HG03342 (cell line): ENCODE data around the gene SEMA4D.
"Not testable (repeated sequence)": the region's sequence is repeated elsewhere in the genome, so short reads cannot be mapped to it uniquely, and the experiment has no call there.

Experiments
- ATAC-seq: cut with Tn5 transposase; IDR thresholded peaks from one replicate; pipeline ENCODE4 v1.9.1; 2021; ENCODE audit warnings: mild to moderate bottlenecking, moderate library complexity; ENCODE audit not compliant: unreplicated experiment

Gene SEMA4D

DNA sequence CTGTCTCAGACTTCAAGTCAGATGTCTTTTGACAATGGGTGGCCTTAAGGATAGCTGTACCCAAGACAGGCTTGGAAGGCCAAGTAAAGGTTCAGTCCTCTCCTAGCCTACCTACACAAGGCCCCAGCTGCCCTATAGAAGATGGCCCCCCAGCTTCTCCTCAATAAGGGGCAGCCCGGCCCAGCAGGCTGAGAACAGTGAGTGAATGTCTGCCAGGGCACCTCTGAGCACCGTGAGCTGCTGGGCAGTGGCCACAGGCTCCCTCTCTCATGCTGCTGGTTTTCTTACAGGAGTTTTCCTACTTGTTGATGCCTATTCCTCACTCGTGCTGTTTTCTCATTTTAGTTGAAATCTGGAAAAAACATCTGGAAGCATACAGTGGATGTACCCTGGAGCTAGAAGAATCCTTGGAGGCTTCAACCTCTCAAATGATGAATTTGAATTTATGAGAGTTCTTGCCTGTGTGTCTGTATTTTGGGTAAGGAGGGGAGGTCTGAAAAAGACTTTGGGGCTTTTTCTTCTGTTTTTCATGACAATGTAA, 139.5 kb downstream of the SEMA4D start:
- no peak for ATAC-seq

DNA sequence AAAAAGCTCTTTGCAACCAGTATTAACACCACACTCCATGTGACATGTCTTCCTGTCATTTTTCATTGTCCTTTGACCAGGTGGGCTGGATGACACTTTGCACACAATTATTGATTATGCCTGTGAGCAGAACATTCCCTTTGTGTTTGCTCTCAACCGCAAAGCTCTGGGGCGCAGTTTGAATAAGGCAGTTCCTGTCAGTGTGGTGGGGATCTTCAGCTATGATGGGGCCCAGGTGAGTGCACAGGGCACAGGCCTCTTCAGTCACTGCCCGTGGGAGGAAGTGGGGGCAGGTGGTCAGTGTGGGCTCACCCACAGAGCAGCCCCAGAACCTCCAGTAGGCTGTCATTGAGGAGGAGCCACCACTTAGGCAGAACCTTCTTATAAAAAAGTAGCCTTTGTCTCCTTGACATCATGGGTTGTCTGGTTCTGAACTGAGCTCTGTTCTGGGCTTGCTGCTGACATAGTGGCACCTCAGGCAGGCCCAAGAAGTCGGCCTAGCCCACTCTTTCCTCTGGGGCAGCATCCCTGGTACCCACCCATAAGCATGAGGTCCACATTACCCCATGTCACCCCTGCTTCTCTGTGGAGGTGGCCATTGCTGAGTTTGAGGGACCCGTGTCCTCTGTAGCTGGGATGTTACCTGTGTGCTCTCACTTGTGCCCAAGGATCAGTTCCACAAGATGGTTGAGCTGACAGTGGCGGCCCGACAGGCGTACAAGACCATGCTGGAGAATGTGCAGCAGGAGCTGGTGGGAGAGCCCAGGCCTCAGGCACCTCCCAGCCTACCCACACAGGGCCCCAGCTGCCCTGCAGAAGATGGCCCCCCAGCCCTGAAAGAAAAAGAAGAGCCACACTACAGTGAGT, 140.3 kb downstream of the SEMA4D start:
- no peak for ATAC-seq

DNA sequence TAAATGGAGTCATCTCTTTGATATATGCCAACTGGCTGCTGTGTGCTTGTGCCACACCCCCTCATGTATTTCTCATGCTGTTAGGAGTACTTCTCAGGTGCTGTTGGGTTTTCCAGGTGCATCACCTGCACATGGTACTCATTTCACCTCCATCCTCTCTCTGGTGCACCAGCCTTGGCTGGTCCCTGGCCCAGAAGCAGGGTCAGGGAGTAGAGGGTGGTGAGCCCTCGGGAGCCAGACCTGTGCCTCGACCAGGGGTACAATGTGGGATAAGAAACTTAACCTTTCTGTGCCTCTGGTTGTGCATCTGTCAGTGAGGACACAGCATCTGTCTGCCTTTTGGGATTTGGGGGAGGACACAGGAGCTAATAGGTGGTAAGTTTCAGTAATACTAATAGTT, 141.1 kb downstream of the SEMA4D start:
- ATAC-seq, result no peak

DNA sequence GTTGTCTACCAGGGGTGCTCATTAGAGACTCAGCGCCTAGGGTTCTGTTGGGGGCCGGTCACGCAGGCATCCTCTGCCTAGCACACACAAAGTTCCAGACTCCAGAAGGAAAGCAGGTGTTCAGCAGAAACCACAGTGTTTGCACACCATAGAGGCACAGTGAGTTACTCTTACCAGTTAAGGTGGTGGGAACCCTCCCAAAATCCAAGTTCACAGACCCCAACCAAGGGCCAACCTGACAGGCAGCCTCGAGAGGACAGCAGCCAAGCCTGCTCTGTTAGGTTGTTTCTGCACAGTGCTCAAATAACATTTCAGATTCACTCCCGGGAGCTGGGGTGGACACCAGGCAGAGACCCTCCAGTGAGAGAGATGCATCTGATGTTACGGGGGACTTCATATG, 143.4 kb downstream of the SEMA4D start:
- ATAC-seq, result no peak

DNA sequence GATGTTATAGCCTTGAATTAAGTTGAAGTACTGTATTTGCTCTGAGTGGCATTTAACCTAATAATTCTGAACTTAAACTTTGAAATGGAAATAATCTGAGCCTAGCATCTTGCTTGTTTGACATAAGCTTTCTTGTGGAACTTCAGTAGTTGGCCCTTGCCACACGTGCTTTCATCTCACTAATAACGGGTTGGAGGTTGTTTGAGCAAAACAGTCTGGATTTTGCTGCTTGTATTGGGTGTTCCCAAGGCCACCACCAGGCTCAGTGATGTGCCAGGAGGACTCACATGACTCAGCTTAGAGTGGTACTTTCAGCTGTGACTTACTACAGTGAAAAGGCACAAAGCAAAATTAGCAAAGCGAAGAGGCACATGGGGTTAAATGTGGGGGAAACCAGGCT, 143.9 kb downstream of the SEMA4D start:
- no peak for ATAC-seq

DNA sequence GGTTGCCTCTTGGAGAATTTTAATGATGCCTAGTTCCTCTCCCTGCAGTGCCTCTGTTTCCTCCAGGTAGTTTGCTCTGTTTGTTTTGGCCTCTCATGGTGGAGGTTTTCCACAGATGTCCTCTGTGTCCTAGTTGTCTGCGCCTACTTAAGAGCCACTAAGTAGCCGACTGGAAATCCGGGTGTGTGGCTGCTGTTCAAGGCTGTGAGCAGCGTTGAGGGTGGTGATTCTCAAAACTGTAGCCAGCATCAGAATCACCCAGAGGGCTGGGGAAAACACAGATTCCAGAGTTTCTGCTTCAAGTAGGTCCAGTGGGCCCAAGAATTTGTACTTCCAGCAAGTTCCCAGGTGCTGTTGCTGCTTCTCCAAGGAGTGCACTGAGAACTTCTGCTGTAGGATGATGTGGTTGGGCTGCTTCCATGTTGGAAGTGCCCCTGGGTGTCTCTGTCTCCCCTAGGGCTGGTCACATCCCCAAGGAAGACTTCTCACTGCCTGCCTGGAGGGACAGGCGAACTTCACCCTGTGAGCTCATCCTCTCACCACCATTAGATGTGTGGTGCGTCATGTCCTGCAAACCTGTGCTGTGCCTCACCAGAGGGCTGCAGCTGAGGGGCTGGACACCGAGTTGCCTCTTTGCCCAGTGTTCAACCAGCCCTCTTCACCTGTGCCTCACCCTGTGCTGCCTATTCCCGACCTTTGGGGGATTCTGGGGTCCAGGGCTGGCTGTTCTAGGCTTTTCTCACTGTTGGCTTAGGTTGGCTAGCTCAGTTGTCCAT, 144.9 kb downstream of the SEMA4D start:
- ATAC-seq, result no peak

DNA sequence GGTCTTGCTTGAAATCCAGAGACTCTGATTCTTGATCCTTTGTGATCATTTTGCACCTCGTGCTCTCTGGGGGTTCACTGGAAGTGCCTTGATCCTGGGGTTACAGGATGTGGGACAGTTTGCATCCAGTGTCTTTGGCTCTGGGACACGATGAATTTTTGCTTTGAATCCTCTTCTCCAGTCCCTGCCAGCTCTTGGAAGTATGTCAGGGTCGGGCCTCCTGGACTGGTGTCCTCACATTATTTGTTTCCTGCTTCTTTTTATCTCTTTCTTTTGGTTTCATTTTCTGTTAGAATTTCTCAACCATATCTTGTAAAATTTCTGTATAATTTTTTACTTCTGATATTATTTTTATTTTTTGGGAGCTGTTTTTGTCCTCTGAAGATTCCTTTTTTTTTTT, 145.5 kb downstream of the SEMA4D start:
- ATAC-seq, result no peak

DNA sequence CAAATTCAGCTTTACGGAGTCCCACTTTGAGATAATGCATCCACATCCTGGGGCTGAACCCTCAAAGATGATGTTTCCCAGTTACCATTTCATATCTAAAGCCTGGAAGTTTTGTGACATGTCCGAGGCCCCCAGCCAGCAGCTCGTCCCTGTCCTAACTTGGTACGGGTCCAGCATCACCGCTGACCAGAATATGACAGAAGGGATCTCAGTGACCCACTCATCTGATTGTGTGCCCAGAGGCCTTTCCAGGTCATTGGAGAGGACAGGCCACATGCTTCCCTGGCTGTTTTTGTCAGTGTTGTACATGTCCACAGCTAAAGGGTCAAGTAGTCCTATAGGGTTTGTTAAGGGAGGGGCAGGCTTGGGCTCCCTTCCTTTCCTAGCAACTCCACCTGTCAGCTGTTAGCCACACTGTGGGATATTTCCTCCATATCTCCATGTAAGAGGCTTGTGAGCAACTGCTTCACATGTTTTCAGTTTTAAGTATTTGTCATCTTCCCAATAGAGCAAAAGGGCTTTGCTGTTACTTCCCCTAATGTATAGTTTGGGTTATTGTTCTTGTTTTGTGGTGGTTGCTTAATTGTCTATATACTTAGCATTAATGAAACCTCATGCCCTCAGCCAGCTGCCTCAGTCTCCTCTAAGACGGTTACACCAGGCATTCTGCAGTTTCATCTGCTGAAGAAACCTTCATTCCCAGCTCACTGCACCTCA, 146.2 kb downstream of the SEMA4D start:
- no peak for ATAC-seq

DNA sequence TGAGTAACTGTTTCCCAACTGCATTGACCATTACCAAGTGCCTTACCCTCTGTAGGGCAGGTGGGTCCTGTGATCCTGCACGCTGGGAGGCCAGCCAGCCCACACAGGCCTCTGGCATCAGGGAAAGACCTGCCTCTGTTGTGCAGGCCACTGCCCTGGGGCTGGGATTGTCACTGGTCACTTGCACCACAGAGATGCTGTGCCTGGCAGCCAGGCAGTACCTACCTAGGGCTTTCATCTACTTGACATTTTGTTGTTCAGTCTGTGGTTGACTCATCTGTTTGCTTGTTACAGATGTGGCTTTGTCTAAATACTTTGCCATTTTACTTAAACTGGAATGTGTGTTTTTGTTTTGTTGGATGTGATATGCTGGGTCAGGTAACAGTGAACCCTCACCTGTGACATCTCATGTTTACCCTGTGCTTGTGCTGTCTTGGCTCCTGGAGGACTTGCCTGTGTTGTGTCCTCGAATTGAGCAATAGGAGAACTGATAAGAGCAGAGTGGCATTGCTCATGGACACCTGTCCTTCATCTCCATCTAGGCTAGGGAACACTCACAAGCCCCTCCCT, 146.8 kb downstream of the SEMA4D start:
- ATAC-seq, result no peak

DNA sequence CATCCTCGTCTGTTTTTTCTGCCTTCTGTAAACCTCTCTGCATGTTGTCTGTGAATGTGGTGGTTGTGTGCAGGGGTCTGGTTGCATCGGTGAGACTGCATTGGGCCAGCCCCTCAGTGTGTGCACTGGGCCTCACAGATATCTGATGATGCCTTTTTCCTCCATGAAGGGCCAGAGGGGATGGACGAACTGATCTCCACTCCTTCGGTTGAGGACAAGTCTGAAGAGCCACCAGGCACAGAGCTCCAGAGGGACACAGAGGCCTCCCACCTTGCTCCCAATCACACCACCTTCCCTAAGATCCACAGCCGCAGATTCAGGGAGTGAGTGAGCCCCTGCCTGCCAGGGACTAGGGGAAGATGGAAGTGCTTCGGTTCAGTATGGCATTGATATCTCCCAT, 148.3 kb downstream of the SEMA4D start:
- no peak for ATAC-seq

DNA sequence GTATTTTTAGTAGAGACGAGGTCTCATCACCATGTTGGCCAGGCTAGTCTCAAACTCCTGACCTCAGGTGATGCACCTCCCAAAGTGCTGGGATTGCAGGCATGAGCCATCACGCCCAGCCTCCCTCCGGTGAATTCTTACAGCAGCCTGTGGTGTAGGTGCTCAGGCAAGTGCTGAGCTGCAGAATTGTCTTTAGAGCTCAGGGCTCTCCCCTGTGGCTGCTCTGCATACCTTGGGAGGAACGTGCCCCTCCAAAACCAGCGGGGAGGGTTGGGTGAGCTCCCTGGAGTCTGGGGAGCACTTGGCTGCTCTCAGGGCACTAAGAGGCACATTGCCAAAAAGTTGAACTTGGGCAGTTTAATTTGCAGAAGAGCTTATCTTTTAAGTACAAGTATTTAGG, 150.3 kb downstream of the SEMA4D start:
- ATAC-seq, result no peak

DNA sequence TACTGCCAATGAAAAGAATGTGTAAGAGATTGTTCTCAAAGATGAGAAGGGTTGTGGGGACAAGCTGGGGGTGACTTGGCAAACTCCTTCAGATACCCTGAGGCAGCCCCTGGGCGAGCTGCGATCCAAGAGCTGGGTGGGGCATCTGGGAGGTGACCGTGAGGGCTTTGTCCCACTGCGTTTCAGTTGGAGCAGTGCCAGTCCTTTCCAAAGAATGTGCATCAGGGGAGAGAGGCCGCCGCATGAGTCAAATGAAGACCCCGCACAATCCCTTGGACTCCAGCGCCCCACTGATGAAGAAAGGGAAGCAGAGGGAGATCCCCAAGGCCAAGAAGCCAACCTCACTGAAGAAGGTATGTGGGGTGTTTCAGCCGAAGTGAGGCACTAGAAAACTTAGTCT, 151.2 kb downstream of the SEMA4D start:
- no peak for ATAC-seq

DNA sequence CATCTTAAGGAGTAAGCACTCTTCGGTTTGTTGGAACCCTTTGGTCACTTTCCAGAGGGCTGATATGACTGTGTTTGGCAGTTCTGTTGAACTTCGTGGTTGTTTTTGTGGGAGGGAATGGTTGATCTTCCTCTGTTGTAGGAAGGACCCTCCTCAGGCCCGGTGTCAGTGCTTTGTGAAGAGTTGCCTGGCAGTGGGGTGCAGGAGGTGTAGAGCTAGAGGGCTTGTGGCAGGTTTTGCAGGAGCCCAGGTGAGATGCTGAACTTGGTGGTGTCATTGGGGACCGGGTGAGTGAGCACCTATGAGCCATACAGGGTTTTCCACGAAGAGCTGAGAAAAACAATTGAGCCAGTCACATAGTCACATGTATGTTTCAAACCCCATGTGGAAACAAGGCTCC, 152.4 kb downstream of the SEMA4D start:
- no peak for ATAC-seq

DNA sequence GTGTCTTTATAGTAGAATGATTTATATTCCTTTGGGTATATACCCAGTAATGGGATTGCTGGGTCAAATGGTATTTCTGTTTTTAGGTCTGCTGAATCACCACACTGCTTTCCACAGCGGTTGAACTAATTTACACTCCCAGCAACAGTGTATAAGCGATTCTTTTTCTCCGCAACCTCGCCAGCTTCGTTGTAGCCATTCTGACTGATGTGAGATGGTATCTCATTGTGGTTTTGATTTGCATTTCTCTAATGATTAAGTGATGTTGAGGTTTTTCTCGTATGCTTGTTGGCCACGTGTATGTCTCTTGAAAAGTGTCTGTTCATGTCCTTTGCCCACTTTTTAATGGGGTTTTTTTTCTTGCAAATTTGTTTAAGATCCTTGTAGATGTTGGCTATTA, 154.1 kb downstream of the SEMA4D start:
- not testable (repeated sequence) for ATAC-seq

DNA sequence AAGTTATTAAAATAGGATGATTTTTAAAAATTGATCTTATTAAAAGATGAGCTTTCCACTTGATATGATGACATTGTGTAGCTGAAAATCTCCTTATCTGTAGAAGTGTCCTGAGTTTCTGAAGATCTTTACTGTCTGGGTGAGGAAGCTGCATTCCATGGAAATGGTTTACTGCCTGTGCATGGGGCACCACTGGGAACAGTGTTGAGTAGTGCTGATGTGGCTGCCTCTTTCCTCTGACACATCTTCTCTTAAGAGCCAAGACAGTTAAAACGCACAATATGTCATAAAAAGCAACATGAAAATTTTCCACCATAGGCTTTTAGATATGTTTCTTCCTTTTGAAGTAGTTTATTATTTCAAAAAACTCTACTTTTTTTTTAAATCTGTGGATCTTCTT, 155.0 kb downstream of the SEMA4D start:
- no peak for ATAC-seq

DNA sequence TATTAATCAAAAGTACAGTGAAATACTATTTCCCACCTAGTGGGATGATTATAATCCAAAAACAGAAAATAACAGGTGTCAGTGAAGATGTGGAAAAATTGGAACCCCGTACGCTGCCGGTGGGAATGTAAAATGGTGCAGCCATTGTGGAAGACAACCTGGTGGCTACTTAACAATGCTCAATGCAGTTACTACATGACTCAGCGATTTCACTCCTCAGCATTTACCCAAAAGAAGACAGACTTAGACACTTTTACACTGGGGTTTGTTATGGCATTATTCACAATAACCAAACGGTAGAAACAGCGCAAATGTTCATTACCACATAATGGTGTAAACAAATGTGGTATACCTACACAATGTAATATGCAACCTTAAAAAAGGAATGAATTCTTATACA, 155.7 kb downstream of the SEMA4D start:
- ATAC-seq, result no peak

DNA sequence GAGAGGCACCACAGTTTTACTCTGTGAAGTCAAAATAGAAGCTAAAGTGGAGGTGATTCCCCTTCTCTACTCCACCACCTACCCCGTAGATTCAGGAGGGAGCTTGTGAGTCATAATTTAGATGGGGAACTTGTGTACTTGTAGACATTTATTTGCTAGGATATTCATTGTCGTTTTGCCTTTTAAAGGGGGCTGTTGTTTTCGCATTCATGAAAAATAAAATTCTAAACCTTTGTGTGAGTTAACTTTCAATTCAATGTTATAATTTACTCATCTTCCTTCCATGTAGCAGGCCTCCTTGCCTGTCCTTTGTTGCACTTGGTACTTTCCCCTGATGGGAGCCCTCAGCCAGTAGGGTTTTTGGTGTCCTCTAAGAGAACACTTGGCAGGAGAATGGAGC, 157.6 kb downstream of the SEMA4D start:
- ATAC-seq, result no peak

DNA sequence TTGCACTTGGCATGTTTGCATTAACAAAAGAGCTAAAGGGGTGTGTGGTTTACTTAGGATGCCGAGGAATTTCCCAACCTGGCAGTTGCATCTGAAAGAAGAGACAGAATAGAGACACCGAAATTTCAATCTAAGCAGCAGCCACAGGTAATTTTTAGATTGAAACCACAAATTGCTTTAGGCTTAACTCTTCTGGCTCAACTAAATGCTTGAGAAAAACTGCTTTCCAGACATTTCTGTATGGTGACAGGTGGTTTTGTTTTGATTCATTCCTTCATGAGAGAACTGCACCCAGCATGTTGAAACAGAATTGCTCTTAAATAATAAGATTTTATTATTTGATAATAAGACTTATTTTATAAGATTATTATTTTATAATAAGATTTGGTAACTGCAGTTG, 158.1 kb downstream of the SEMA4D start:
- ATAC-seq, result no peak

DNA sequence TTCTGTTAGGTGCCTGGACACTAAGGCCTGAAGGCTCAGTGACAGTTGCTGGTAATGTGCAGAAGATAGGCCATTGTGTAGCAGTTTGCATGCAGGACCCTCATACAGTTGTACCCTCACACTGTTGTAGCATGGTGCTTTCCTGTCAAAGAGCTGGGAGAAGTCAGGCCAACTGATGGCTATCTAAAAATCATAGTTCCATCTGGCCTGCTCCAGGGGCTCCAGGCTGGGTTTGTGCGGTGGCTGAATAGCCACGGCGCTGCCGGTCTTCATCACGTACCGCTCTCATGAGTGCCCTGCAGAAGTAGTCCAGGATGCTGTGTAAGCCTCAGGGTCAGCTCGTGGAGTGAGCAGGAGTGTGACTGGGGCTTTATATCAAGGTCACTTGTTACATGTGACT, 167.4 kb downstream of the SEMA4D start:
- no peak for ATAC-seq

DNA sequence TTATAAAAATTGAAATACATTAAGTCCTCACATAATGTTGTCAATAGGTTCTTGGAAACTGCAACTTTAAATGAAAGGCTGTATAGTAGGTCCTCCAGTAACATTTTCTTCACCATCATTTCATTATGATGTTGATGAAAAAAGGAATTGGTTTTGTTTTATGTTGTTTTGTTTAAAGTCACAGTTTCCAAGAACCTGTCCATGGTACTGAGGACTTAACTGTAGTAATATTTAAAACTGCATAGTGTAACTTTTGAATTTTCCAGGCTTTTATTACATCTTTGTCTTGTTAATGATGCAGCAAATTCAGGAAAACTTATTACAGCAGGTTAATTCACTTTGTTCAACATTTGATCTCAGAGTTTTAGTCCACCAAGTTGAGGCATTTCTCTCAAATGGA, 168.0 kb downstream of the SEMA4D start:
- ATAC-seq, result no peak

DNA sequence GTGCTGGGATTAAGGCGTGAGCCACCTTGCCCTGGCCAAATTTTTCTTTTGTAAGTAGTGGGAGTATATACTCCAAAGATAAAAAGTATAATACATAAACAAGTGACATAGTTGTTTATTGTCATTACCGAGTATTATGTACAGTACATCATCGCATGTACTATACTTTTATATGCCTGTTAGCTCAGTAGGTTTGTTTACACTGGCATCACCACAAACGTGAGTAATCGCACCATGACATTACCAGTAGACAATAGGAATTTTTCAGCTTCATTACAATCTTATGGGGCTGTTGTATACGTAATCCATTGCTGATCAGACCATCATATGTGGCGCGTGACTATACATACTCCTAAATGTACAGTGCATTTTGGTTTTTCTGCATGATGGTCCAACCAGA, 169.8 kb downstream of the SEMA4D start:
- ATAC-seq, result no peak
